HG02840 (cell line): ENCODE measurements around the gene PHF21B.
"Not testable (repeated sequence)": the region's sequence is repeated elsewhere in the genome, so short reads cannot be mapped to it uniquely, and the experiment has no call there.

Experiments used
- ATAC-seq: cut with Tn5 transposase; IDR thresholded peaks from one replicate; pipeline ENCODE4 v1.9.1; 2021; ENCODE audit warnings: mild to moderate bottlenecking, moderate library complexity, moderate number of reproducible peaks; ENCODE audit not compliant: unreplicated experiment, low FRiP score

Gene PHF21B

DNA sequence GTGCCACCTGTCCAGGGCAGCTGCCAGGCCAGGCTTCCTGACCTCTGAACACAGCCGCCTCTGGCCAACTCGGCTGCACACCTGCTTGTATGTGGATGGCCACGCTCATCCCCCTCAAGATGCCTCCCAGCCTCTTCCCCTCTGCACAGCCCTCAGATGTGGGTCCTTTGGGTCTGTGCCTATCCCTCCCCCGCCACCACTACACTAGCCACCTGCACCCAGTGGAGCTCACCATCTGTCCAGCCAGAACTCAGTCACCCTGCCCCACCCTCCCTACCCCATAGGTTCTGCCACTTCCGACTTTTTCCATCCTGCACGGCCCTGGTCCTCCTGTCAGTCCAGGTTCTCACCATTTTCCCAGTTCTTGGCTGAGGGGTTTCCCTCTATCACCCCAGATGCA lies 44.6 kb downstream of the PHF21B start:
- ATAC-seq = no peak

DNA sequence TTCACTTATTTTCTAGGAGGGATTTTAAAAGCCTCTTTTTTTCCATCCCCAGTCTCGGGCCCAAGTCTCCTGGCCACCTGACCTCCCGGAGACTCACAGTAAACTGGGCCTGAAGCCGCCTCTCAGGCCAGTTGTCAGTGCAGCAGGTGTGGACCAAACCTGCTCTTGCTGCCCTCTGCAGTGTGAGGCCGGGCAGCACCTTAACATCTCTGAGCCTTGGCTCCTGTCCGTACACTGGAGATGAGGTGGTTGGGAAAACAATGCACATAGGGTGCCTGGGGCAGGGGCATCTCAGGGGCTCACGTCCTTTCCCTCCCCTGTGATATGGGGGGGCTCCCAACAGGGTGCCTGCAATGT lies 45.1 kb downstream of the PHF21B start:
- no peak for ATAC-seq

DNA sequence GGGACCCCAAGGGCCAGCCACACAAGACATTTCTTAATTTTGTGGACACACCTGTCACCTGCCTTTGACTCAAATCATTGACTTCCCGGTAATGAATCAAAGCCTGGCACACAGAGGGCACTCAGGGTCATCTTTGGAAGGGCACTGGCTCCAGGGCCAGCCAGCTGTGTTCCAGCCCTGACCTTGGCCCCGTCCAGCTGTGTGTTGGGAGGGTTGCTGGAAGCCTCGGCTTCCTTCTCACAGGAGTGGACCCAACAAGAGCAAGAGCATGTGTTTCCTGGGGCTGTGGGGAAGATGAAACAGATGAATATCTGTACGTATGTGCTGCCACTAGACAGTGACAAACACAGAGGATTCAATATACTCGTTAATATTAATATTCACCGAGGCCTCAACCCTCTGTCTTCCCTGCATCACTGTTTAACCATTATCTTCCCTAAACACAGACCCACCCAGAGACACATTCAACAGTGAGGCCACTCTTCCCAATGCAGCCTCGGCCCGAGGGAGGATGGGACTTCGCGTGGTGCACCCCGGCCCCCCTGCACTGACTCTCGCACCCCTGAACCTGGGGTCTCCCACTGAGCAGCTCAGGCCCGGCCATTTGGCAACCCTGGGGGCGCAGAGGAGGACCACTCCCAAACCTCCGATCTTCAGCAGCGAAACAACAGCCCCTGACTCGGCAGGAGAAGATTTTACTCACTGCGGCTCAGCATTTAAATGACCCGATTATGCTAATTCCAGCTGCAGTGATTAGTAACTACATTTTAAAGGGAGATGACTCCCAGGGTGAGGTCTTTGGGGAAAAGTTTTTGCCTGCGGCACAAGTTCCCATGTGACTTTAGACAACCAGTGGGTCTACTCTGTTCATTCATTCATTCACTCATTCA lies 45.7 kb downstream of the PHF21B start:
- no peak for ATAC-seq

DNA sequence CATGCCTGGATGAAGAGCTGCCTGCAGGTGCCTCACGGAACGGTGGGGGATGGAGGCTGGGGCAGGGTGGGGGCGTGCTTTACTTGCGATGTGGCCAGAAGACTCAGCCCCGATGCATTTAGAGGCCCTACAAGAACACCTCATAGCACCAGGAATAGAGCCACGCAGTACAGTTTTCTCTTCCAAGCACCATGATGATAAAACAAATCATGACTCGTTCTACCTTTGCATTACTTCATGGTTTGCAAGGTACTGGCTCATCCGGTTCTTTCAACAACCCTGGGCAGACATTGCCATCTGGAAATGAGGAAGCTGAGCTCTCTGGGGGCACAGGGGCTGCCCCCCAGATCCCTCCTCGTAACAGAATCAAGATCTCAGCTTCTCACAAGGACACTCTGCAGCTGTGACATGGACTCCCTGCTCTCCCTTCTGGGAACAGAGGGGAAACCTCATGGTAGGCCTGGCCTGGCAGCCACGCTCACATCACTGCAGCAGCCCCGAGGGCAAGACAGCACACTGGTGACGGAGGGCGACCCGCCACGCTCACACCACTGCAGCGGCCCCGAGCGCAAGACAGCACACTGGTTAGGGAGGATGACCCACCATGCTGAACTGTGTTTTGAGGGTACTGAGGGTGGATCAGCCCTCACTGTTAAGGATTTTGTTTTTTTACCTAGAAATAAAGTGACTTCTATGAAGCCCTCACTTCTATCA lies 46.9 kb downstream of the PHF21B start:
- ATAC-seq = no peak

GRCh38 chr22:44961682-44962081 lies 48.1 kb downstream of the PHF21B start:
- not testable (repeated sequence) for ATAC-seq

DNA sequence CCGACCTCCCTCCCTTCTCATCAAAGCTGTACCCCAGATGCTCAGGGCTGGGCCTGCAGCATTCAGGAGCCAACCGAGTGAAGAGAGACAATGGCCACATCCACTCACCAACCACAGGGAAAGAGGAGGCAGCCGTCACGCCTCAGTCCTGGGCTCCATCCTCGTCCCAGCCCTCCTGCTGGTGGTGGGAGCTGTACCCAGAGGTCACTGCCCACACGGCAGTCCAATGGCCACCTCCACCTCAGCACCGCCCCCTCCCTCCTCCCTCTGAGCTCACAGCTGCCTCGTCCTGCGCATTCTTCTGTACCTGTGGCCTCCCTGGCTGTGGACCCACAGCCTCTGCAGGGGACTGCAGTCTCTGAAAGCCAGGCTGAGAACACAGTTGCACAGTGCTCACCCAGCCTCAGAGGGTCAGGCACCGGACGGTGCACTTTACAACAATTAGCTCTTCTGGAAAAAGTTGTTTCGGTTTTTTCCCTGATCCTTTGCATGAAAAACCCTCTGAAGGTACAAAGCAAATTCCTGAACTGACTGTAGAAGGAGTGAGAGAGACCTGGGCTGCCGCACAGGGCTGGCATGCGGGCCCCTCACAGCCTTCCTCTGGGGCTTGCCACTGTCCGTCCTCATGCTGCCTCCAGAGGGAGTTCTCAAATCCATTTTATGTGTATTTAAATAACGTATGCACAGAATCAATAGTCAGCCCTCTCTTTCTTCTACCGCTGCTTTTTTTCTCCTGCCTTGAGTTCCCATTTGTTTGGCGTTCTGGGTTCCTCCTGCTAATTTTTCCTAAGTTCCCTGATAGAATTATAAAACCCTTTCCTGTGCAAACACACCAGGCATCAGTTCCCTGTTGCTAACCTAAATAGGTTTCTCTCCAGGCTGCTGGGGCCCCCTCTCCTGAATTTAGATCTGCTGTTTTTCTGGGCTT lies 52.7 kb downstream of the PHF21B start:
- ATAC-seq = no peak

GRCh38 chr22:44955102-44955501 lies 54.7 kb downstream of the PHF21B start:
- no peak for ATAC-seq

- ATAC-seq = no peak
Observed at GRCh38 chr22:44954149-44954548, 55.7 kb downstream of the PHF21B start.

DNA sequence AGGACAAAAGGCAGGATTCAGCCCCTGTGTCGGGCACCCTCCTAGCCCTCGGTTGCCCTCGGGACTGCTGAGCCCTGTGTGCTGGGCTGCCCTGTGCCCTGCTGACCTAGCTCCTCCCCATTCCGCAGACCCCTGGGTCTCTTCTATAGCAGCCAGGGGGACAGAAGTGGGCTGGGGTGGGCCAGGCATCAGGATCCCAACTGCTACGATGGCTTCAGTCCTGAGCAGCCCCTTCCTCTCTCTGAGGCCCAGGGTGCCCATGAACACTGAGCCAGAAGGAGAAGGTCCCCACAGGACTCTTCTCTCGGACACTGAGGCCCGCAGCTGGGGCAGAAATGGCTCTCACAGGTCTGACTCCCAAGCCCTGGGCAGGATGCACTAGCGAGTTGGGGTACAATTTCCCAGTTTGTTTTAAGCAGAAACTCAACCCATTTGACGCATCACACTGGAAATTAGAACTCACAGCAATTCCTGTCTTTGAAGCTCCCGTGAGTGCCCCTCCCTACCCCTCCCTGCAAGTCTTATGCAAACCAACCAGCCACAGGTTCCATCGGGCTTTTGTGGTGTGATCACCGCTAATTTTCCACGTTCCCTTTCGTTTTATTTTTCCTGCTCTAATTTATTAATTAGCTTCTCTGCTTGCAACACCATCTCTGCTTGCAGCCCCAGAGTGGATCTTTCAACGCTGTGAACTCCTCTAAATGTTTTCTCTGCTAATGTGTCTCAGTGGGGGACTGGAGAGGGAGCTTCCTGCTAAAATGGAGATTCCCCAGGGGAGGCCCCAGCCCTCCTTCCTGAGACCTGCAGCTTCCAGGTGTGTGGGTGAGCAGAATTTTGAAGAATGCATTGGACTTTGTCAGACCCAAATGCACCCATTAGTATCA lies 56.7 kb downstream of the PHF21B start:
- no peak for ATAC-seq

- no peak for ATAC-seq
Observed at GRCh38 chr22:44951510-44951816, 58.3 kb downstream of the PHF21B start.

DNA sequence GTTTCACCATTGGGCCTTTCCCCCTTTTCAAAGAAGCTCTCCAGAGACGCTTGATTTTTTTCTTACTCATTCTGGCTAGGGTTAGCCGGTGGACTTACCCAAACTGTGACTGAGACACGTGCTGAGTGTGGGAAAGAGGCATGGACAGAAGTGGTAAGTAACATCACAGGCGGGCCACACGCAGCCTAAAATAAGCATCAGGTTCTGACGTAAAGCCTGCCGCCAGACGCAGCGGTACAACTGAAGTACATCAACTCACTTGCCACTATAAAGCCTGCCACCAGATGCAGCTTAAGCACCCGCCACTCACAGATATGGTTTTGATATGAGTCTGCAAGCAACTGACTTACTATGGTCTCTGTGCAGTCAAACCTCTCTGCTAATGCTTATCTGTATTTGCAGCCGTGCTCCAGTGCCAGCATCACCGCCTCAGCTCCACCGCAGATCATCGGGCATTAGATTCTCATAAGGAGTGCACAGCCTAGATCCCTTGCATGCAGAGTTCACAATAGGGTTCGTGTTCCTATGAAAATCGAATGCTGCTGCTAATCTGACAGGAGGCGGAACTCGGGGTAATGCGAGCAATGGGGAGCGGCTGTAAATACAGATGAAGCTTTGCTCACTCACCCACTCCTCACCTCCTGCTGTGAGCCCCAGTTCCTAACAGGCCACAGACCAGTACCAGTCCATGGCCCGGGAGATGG lies 58.8 kb downstream of the PHF21B start:
- no peak for ATAC-seq

DNA sequence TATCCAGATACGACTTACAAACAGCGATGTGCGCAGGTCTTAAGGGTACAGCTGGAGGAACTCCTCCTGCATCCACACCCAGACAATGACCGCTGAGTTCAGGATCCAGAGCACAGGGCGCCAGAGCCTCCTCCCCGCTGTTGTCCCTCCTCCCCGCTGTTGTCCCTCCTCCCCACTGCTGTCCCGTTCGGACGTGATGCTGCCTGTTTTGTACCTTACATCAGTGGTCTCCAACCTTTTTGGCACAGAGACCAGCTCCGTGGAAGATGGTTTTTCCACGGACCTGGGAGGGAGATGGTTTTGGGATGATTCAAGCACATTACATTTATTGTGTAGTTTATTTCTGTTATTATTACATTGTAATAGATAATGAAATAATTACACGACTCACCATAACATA lies 62.0 kb downstream of the PHF21B start:
- ATAC-seq = no peak

GRCh38 chr22:44947049-44947448 lies 62.8 kb downstream of the PHF21B start:
- ATAC-seq = no peak

- no peak for ATAC-seq
Observed at GRCh38 chr22:44944883-44945601, 64.8 kb downstream of the PHF21B start.

DNA sequence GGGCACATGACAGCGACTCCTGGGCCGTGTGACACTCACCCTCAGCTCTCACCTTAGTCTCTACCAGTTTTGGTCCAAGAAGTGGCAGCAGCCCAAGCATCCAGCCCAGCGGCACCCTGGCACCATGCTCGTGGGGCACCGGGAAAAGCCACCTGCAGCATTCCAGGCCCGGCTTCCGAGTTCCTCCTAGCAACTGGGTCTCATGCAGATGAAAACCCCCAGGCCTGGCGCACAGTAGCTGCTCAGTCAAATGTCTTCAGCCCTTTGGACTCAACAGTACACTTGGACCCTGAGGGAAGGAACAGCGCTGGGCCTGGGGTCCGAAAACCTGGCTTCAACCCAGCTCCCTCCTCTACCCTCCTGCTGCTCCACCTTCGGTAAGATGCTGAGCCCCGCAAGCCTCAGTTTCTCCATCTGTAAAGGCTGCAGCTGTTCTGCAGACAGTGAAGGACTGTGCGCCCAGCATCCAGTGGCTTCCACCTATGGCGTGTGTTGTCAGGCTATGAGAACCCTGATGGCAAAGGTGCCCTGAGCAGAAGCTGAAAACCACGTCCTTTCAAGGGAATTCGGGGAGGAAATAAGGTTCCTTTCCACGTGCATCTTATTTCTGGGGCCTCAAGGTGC lies 66.0 kb downstream of the PHF21B start:
- no peak for ATAC-seq

- ATAC-seq = no peak
Observed at GRCh38 chr22:44942979-44943700, 66.7 kb downstream of the PHF21B start.

GRCh38 chr22:44942056-44942455 lies 67.7 kb downstream of the PHF21B start:
- ATAC-seq = no peak

DNA sequence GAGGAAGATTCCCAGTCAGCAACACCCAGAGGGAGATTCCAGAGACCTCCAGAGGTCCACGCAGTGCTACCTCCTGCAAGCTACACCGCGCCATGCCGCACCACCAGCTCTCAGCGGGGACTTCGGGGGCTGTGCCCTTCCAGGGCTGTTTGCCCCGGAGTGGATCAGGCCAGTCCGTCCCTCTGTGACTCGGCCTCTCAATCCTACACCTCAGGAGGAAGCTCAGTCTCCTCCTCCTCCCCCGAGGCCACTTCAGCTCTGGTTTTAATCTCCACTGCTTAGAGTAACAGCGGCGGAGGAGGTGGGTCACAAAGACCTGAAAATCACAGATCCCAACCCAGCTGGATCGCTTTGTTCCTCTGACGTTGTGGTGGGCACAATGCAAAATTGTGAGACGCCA lies 68.6 kb downstream of the PHF21B start:
- no peak for ATAC-seq
